Activated CD8-positive, alpha-beta memory T cell treated with anti-CD3 and anti-CD28 coated beads for 36 hours (primary cell): ENCODE measurements around the gene PDXK. TPM values are rescaled to one million over a fixed set of nuclear protein-coding genes. Genes with fewer than 3 reads are reported as not detected.

ENCODE experiments used
- CTCF ChIA-PET: fragments of 350-600 bp; sonication (Branson Sonifier 250); formaldehyde crosslinking; loops from one replicate; lab custom pipeline; 2021; ENCODE audit warnings: antibody characterized with exemption; lab: Charles Lee
- POLR2A ChIA-PET: fragments of 350-600 bp; sonication (Branson Sonifier 250); formaldehyde crosslinking; loops from one replicate; lab custom pipeline; 2021; ENCODE audit warnings: antibody characterized with exemption; lab: Charles Lee
- total RNA-seq, 2 experiments: library from RNA; stranded (reverse); gene quantifications; one replicate each; pipeline ENCODE4 v1.2.3, GENCODE V29; 2021

PDXK gene
- total RNA-seq, 2 experiments from 2014 or later = 113 to 115 TPM

DNA sequence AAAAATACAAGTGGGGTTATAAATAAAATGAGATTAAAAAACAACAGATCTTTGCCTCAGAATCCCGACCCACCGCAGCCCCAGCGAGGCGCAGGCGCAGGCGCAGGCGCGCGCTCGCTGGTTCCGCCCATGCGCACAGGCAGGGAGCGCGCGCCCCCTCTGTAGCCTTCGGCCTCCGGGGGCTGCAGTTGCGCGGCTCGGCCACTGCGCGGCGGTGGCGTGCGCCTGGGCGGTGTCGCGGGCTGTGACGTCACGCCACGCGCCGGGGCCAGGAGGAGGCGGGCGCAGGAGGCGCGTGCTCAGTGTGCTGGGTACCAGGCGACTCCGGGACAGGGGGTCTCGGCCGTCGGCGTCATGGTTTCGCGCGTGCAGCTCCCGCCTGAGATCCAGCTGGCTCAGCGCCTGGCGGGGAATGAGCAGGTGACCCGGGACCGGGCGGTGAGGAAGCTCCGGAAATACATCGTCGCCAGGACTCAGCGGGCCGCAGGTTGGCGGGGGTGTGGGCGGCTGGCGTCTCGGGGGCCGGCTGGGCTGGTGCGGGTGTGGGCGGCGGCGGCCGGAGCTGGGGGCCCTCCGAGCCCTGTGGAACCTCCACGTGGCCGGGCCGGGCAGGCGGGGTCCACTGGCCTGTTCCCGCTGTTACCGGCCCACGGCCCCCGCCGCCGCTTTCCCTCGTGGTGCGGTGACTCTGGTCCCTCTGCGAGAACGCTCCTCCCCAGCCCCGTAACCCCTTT, 70.5 kb downstream of the PDXK start, which contains the start of gene RRP1:
RRP1 (plus strand) TSS at position 302 of the 734 bp plus-strand sequence; CDS start at position 355, 53 bp downstream.
- CTCF ChIA-PET = interaction anchor here (0.5 to 2.6 kb wide), 12 partner anchors 10 to 187 kb away, joined by 3 to 12 read pairs (median 4); no protein-coding TSS in a partner anchor
- POLR2A ChIA-PET = interaction anchor here (0.7 to 1.2 kb wide), 2 partner anchors 10 to 60 kb away, joined by 3 read pairs; no protein-coding TSS in a partner anchor

DNA sequence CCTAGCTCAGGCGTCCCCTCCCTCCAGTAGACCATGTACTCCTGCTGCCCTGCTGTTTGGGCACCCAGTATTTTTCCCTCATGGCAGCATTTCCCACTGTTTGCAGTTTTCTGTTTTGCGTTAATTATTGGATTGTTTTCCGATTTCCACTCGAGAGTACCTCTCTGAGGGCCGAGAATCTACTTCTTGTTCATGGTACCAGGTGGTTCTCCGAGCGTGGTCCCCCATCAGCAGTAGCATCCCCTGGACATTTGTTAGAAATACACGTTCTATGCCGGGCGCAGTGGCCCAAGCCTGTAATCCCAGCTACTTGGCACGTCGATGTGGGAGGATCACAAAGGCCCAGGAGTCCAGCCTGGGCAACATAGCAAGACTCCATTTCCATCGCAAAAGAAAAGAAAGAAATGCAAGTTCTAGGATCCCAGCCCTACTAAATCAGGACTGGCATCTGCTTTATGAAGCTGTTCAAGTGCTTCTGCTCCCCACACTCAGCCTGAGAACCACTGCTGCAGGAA, 71.1 kb downstream of the PDXK start:
- CTCF ChIA-PET = interaction anchor here (0.5 to 2.6 kb wide), 11 partner anchors 10 to 187 kb away, joined by 3 to 12 read pairs (median 4); no protein-coding TSS in a partner anchor
- POLR2A ChIA-PET = interaction anchor here (1.2 kb wide), 1 partner anchor 9 kb away, joined by 3 read pairs; no protein-coding TSS in a partner anchor

GRCh38 chr21:43792406-43792805, 73.5 kb downstream of the PDXK start:
- CTCF ChIA-PET = interaction anchor here (1.0 kb wide), 1 partner anchor 9 kb away, joined by 3 read pairs; no protein-coding TSS in a partner anchor
- POLR2A ChIA-PET = interaction anchor here (0.6 kb wide), 1 partner anchor 74 kb away, joined by 6 read pairs; no protein-coding TSS in a partner anchor

DNA sequence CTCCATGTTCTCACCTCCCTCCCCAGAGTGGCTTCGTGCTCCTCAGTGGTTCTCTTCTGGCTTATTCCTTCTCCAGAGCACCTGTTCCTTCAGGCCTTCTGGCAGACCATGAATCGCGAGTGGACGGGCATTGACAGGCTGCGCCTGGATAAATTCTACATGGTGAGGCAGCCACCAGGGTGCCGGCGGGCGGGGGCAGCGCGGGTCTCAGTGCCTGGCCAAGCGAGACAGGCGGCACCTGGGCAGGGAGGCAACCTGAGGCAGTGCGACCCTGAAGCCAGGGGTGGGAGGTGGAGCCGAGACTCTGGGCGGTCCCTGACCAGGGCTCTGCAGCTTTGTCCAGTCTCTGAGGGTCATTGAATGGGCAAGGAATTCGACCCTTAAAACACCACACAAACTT, 74.3 kb downstream of the PDXK start:
- POLR2A ChIA-PET = interaction anchor here (0.6 to 0.7 kb wide), 2 partner anchors 73 to 228 kb away, joined by 3 to 6 read pairs; no protein-coding TSS in a partner anchor
- CTCF ChIA-PET = interaction anchor here (1.0 kb wide), 1 partner anchor 8 kb away, joined by 3 read pairs; no protein-coding TSS in a partner anchor

GRCh38 chr21:43794311-43794710, 75.4 kb downstream of the PDXK start:
- CTCF ChIA-PET = no interaction called here
- POLR2A ChIA-PET = interaction anchor here (0.7 kb wide), 1 partner anchor 96 kb away, joined by 4 read pairs; no protein-coding TSS in a partner anchor

DNA sequence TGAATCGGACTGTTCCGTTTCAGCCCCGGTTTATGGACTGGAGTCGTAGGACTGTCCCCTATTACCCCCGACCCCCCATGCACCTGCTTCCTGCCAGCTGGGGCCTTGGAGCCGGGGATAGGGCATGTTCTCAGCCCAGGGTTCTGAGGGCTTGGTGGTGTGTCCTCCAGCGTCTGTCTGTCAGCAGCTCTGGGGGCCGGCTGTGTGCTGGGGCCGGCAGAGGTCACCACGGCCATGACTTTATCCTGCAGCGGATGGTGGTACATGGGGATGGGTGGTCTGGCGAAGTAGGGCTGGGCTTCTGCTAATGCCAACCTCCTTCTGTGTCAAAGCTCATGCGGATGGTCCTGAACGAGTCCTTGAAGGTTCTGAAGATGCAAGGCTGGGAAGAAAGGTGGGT, 75.9 kb downstream of the PDXK start:
- CTCF ChIA-PET = no interaction called here

GRCh38 chr21:43797415-43797814, 78.5 kb downstream of the PDXK start:
- ChIA-PET CTCF (no interaction called here), POLR2A (no interaction called here)

More for the DNA sequence above, 75.9 kb downstream of the PDXK start:
- POLR2A ChIA-PET = interaction anchor here (0.5 kb wide), 1 partner anchor 135 kb away, joined by 3 read pairs; no protein-coding TSS in a partner anchor

DNA sequence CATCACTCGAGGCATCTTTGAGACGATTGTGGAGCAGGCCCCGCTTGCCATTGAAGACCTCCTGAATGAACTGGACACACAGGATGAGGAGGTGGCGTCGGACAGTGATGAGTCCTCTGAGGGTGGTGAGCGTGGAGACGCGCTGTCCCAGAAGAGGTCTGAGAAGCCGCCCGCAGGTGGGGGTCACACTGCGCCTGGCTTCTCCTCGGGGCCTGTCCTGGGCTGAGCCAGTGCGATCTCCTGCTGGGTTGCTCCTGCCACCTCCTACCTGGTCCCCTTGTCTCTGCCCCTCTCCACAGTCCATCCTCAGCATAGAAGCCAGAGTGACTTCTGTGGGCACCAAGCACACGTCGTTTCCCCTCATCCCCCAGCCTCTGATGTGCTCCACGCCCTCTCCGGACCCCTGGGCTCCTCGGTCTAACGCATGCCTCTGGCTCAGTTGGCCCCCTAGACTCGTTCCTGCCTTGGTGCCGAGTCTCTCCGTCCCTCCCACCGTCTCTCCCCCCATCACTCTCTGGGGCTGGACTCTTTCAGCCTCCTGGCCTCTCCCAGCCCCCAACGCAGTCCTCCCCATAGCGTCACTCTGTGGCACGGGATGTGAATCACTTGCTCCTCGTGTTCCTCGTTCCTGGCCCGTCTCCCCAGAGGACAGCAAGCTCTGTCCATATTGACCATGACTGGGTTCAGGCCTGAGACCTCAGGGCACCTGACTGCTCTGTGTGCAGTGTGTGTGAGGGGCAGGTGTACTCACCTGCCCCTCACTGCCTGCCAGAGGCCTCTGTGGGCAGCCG, 79.2 kb downstream of the PDXK start:
- ChIA-PET POLR2A (interaction anchor here (1.8 kb wide), 1 partner anchor 8 kb away, joined by 3 read pairs; no protein-coding TSS in a partner anchor), CTCF (no interaction called here)

GRCh38 chr21:43799301-43799840, 80.4 kb downstream of the PDXK start:
- POLR2A ChIA-PET = interaction anchor here (1.1 to 1.8 kb wide), 2 partner anchors 9 to 95 kb away, joined by 3 to 5 read pairs; no protein-coding TSS in a partner anchor
- CTCF ChIA-PET = interaction anchor here (0.7 kb wide), 1 partner anchor 12 kb away, joined by 3 read pairs; no protein-coding TSS in a partner anchor

DNA sequence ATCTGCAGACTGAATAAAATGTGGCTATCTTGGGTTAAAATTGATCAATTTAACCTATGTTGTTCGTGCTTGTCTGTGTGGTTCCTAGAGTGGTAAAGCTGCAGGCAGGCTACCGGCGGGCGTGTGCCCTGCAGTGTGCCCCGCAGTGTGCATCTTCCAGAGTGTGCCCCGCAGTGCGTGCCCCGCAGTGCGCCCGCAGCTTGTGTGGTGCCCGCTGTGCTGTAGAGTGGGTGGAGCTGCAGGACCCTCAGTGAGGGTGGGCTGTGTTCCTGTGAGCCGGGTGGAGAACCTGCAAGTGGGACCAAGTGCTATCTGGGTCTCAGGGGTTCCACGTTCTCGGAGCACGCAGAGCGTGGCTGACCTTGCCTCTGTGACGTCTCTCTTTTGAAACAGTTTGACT, 81.2 kb downstream of the PDXK start:
- CTCF ChIA-PET = interaction anchor here (0.6 kb wide), 1 partner anchor 240 kb away, joined by 3 read pairs; no protein-coding TSS in a partner anchor

DNA sequence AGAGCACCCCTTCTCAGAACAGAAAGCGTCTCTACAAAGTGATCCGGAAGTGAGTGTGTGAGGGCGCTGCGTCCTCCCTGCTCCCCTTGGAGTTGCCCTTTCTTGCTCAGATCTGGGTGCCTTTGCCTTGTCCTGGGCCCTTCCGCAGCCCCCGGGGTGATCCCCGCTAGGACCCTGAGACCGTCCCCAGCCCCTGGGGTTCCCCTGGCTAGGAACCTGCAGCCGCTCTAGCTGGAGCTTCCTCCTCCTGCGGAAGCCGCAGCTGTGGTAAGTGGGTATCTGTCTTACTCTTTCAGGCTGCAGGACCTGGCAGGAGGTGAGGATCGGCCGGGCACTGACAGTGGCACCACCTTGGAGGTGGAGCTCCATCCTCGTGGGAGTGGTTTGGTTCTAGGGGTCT, 81.6 kb downstream of the PDXK start:
- POLR2A ChIA-PET = interaction anchor here (0.6 kb wide), 1 partner anchor 126 kb away, joined by 4 read pairs; no protein-coding TSS in a partner anchor
- CTCF ChIA-PET = interaction anchor here (0.6 to 1.4 kb wide), 2 partner anchors 7 to 239 kb away, joined by 3 read pairs; no protein-coding TSS in a partner anchor

More for the DNA sequence above, 81.2 kb downstream of the PDXK start:
- POLR2A ChIA-PET = interaction anchor here (1.1 to 1.8 kb wide), 2 partner anchors 10 to 94 kb away, joined by 3 to 5 read pairs; no protein-coding TSS in a partner anchor

DNA sequence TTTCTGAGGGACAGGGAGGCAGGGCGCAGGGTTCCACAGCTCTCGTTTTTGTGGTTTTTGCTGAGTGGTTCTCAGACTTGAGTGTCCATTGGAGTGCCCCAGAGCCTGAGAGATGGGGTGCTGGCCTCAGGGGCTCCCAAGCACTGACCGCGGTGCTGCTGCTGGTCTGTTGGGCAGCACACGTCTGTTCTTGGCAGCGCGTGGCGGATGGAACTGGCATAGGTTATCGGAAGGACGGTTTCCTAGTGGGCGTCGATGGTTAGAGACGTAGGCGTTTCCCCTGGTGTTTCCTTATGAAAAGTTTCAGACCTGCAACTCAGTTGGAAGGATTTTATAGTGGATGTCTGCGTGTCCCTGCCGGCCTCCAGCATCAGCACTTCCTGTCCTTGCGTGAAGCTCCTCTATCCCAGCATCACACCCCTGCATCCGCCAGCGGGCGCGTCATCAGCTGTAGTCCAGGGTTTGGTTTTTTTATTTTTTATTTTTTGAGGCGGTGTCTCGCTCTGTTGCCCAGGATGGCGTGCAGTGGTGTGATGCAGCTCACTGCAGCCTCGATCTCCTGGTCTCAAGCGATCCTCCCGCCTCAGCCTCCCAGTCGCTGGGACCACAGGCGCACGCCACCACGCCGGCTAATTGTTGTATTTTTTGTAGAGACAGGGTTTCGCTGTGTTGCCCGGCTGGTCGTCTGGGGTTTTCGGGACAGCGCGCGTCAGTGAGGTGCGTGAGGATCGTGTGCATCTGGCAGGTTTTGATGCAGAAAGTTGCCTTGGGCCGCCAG, 82.3 kb downstream of the PDXK start:
- ChIA-PET POLR2A (interaction anchor here (0.6 kb wide), 1 partner anchor 125 kb away, joined by 4 read pairs; no protein-coding TSS in a partner anchor), CTCF (interaction anchor here (1.4 kb wide), 1 partner anchor 8 kb away, joined by 3 read pairs; no protein-coding TSS in a partner anchor)

- POLR2A ChIA-PET = no interaction called here
Observed at GRCh38 chr21:43802713-43803313, 83.9 kb downstream of the PDXK start.

DNA sequence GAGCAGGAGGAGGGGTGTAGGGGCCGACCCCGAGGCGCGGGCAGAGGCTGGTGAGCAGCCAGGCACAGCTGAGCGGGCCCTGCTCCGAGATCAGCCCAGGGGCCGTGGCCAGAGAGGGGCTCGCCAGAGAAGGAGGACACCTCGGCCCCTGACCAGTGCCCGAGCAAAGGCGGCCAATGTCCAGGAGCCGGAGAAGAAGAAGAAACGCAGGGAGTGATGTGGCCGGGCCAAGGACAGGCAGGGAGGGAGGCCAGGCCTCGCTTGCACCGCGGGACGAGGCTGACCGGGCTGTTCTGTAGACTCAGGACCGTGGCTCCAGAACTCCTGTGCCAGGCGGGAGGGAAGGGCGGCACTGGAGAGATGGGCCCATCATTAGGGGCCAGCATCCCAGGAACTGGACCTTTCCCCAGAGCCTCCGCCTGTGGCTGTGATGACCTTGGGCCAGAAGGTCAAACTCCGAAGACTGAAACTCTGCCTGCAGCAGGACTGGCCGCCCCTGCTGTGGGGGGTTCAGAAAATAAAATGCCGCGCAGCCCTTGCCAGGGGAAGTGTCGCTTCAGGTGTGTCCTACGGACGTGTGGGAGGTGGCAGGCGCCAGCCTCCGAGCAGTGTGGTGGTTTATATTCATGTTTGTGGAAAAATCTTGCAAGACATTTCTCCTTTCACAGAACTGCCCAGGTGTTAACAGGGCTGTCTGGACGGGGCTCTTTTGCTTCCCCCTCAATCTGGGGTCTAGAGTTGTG, 84.8 kb downstream of the PDXK start:
- ChIA-PET POLR2A (no interaction called here), CTCF (no interaction called here)

More at GRCh38 chr21:43802713-43803313, 83.9 kb downstream of the PDXK start:
- CTCF ChIA-PET = interaction anchor here (0.5 kb wide), 1 partner anchor 184 kb away, joined by 4 read pairs; no protein-coding TSS in a partner anchor

GRCh38 chr21:43805275-43805800, 86.4 kb downstream of the PDXK start:
- CTCF ChIA-PET = interaction anchor here (0.7 kb wide), 1 partner anchor 83 kb away, joined by 3 read pairs; no protein-coding TSS in a partner anchor
- POLR2A ChIA-PET = interaction anchor here (0.8 kb wide), 1 partner anchor 182 kb away, joined by 9 read pairs; no protein-coding TSS in a partner anchor
